Measurements from ENCODE around the gene MACIR.
A peak's percentile ranks its signal among the peaks of the same experiment; 100 is the strongest.

The MACIR gene

DNA sequence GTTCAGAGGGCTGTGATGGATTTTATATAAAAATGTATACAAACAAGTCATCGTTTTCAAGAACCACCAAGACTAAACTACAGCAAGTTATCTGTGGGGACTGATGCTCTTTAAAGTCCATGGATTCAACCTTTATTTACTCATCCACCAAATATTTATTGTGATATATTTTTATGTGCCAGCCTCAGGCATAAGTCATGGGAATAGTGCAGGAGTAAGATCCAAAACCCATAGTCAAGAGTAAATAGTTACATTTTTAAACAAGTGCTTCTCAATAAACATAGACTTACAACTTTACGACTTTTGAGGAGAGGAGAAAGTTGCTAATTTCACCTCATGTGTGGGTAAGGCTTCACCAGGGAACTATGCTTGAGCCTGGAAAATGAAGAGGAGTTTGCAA is 24.6 kb downstream of the MACIR start:
- H3K9ac ChIP-seq (ENCODE audit: low read length in 5 of 5): no peak overlapping the region
- H3K4me1 ChIP-seq (ENCODE audit: control insufficient read depth in 5 of 5, insufficient read depth in 5 of 5, low read length in 5 of 5): peaks cover 0 to 12% (median 5%) of the 10 kb centered on the region in 5 donors
- peaks cover 0 to 5% (median 0%) of the 10 kb centered on the region in 5 donors for H3K36me3 ChIP-seq (ENCODE audit: control insufficient read depth in 5 of 5, insufficient read depth in 5 of 5, low read length in 5 of 5)
- no peak overlapping the region for H3K27ac ChIP-seq (ENCODE audit: low read depth, low read length)
- no peak overlapping the region for H3K4me3 ChIP-seq (ENCODE audit: low read depth in 1 of 5, low read length in 5 of 5)
- no peaks in the 10 kb centered on the region for H3K27me3 ChIP-seq (ENCODE audit: control insufficient read depth in 5 of 5, insufficient read depth in 4 of 5, low read length in 5 of 5)
- no peaks in the 10 kb centered on the region for H3K9me3 ChIP-seq (ENCODE audit: control insufficient read depth in 5 of 5, low read length in 5 of 5)

DNA sequence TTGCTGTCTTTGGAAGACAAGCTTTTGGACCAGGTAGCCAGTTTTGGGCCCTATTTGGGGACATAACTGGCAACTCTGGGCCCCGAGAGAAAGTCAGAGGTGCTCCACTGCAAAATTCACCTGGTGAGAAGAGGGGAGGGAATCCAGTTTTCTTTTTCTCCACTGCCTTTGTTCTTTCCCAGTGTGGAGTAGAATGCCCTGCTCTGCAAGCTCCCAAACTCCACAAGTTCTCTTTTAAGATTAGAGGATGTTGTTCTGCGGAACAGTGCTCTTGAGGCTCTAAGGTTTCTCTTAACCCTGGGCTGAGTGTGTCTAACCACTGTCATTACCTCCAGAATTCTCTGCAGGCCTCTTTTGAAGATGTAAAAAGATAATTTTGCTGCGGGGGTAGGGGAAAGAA is 25.3 kb downstream of the MACIR start:
- H3K4me1 ChIP-seq (ENCODE audit: control insufficient read depth in 5 of 5, insufficient read depth in 5 of 5, low read length in 5 of 5): peaks cover 0 to 17% (median 8%) of the 10 kb centered on the region in 5 donors
- no peaks in the 10 kb centered on the region for H3K9me3 ChIP-seq (ENCODE audit: control insufficient read depth in 5 of 5, low read length in 5 of 5)
- no peaks in the 10 kb centered on the region for H3K27me3 ChIP-seq (ENCODE audit: control insufficient read depth in 5 of 5, insufficient read depth in 4 of 5, low read length in 5 of 5)
- H3K27ac ChIP-seq (ENCODE audit: low read depth, low read length): no peak overlapping the region
- no peak overlapping the region for H3K9ac ChIP-seq (ENCODE audit: low read length in 5 of 5)
- peaks cover 0 to 5% (median 0%) of the 10 kb centered on the region in 5 donors for H3K36me3 ChIP-seq (ENCODE audit: control insufficient read depth in 5 of 5, insufficient read depth in 5 of 5, low read length in 5 of 5)
- no peak overlapping the region for H3K4me3 ChIP-seq (ENCODE audit: low read depth in 1 of 5, low read length in 5 of 5)

DNA sequence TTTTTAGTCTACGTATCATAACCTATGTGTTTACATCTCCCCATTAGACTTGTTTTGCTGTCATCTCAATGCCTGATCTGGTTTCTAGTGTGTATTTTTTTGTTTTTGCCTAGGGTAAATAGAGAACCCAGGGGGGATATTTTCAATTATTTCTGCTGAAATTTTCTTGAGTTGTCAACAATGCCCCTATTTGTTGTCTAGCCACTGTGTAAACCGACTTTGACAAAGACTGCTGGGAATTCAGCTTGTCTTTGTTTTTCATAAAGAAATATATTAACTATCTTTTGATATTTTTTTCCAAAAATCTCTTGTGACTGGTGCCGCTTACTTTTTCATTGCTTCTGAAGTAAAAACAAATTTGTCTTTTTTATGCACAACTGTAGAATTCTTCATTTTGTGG is 28.1 kb downstream of the MACIR start:
- Histone ChIP-seq H3K9me3 (ENCODE audit: control insufficient read depth in 5 of 5, low read length in 5 of 5) (no peaks in the 10 kb centered on the region), H3K27ac (ENCODE audit: low read depth, low read length) (no peak overlapping the region), H3K27me3 (ENCODE audit: control insufficient read depth in 5 of 5, insufficient read depth in 4 of 5, low read length in 5 of 5) (no peaks in the 10 kb centered on the region), H3K4me3 (ENCODE audit: low read depth in 1 of 5, low read length in 5 of 5) (no peak overlapping the region), H3K4me1 (ENCODE audit: control insufficient read depth in 5 of 5, insufficient read depth in 5 of 5, low read length in 5 of 5) (peaks cover 0 to 13% (median 12%) of the 10 kb centered on the region in 5 donors), H3K36me3 (ENCODE audit: control insufficient read depth in 5 of 5, insufficient read depth in 5 of 5, low read length in 5 of 5) (no peaks in the 10 kb centered on the region), H3K9ac (ENCODE audit: low read length in 5 of 5) (no peak overlapping the region)

DNA sequence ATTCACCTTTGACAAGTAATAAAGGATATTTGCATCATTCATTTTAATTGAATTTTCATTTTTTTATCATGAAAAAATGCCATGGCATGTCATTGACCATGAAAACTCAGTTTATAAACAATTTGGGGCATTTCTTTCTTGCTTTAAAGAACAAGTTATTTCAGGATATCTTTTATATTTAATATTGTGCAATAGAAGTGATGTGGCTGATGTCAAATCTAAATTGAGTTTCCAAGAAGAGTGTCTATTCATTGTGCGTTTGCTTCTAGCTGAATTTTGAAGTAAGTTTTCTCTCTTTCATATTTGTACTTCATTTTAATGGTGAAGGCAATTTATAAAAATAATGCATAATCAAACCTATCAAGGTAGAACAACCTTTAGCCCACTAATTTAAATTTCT is 30.5 kb downstream of the MACIR start:
- no peaks in the 10 kb centered on the region for H3K9me3 ChIP-seq (ENCODE audit: control insufficient read depth in 5 of 5, low read length in 5 of 5)
- no peak overlapping the region for H3K27ac ChIP-seq (ENCODE audit: low read depth, low read length)
- no peak overlapping the region for H3K9ac ChIP-seq (ENCODE audit: low read length in 5 of 5)
- peaks cover 0 to 13% (median 12%) of the 10 kb centered on the region in 5 donors for H3K4me1 ChIP-seq (ENCODE audit: control insufficient read depth in 5 of 5, insufficient read depth in 5 of 5, low read length in 5 of 5)
- no peak overlapping the region for H3K4me3 ChIP-seq (ENCODE audit: low read depth in 1 of 5, low read length in 5 of 5)
- H3K27me3 ChIP-seq (ENCODE audit: control insufficient read depth in 5 of 5, insufficient read depth in 4 of 5, low read length in 5 of 5): no peaks in the 10 kb centered on the region
- H3K36me3 ChIP-seq (ENCODE audit: control insufficient read depth in 5 of 5, insufficient read depth in 5 of 5, low read length in 5 of 5): no peaks in the 10 kb centered on the region

- no peak overlapping the region for H3K4me3 ChIP-seq (ENCODE audit: low read depth in 1 of 5, low read length in 5 of 5)
- peak overlapping the region in 1 of 5 donors; percentile 2 for H3K9ac ChIP-seq (ENCODE audit: low read length in 5 of 5)
- no peaks in the 10 kb centered on the region for H3K27me3 ChIP-seq (ENCODE audit: control insufficient read depth in 5 of 5, insufficient read depth in 4 of 5, low read length in 5 of 5)
- H3K27ac ChIP-seq (ENCODE audit: low read depth, low read length): peak overlapping the region; percentile 12
- no peaks in the 10 kb centered on the region for H3K36me3 ChIP-seq (ENCODE audit: control insufficient read depth in 5 of 5, insufficient read depth in 5 of 5, low read length in 5 of 5)
- H3K4me1 ChIP-seq (ENCODE audit: control insufficient read depth in 5 of 5, insufficient read depth in 5 of 5, low read length in 5 of 5): peaks cover 0 to 13% (median 12%) of the 10 kb centered on the region in 5 donors
- no peaks in the 10 kb centered on the region for H3K9me3 ChIP-seq (ENCODE audit: control insufficient read depth in 5 of 5, low read length in 5 of 5)
Measured at GRCh38 chr5:103290846-103291245, 32.3 kb downstream of the MACIR start.

DNA sequence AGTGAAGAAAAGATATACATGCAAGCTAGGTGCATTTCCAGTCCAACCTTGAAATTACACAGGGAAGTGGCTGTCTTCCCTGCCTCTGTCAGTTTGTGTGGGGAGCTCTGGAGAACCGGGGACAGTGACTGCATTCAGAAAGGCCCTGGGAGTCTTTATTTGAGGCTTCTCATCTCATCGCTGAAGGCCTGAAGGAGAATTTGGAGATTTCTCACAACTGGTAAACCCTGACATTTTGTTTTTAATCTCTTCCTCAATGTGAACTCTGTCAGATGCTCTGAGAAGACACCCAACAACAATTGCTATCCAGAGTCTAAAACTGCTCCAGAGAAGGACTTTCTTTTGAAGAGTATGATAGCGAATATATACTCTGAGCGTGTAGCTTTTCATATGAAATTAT is 33.0 kb downstream of the MACIR start:
- H3K36me3 ChIP-seq (ENCODE audit: control insufficient read depth in 5 of 5, insufficient read depth in 5 of 5, low read length in 5 of 5): no peaks in the 10 kb centered on the region
- no peak overlapping the region for H3K4me3 ChIP-seq (ENCODE audit: low read depth in 1 of 5, low read length in 5 of 5)
- H3K9ac ChIP-seq (ENCODE audit: low read length in 5 of 5): no peak overlapping the region
- H3K27me3 ChIP-seq (ENCODE audit: control insufficient read depth in 5 of 5, insufficient read depth in 4 of 5, low read length in 5 of 5): no peaks in the 10 kb centered on the region
- H3K4me1 ChIP-seq (ENCODE audit: control insufficient read depth in 5 of 5, insufficient read depth in 5 of 5, low read length in 5 of 5): peaks cover 0 to 13% (median 12%) of the 10 kb centered on the region in 5 donors
- H3K27ac ChIP-seq (ENCODE audit: low read depth, low read length): no peak overlapping the region
- no peaks in the 10 kb centered on the region for H3K9me3 ChIP-seq (ENCODE audit: control insufficient read depth in 5 of 5, low read length in 5 of 5)

- Histone ChIP-seq H3K4me1 (ENCODE audit: control insufficient read depth in 5 of 5, insufficient read depth in 5 of 5, low read length in 5 of 5) (peaks cover 0 to 13% (median 12%) of the 10 kb centered on the region in 5 donors), H3K9ac (ENCODE audit: low read length in 5 of 5) (no peak overlapping the region), H3K4me3 (ENCODE audit: low read depth in 1 of 5, low read length in 5 of 5) (no peak overlapping the region), H3K27me3 (ENCODE audit: control insufficient read depth in 5 of 5, insufficient read depth in 4 of 5, low read length in 5 of 5) (no peaks in the 10 kb centered on the region), H3K9me3 (ENCODE audit: control insufficient read depth in 5 of 5, low read length in 5 of 5) (no peaks in the 10 kb centered on the region), H3K27ac (ENCODE audit: low read depth, low read length) (no peak overlapping the region), H3K36me3 (ENCODE audit: control insufficient read depth in 5 of 5, insufficient read depth in 5 of 5, low read length in 5 of 5) (no peaks in the 10 kb centered on the region)
Measured at GRCh38 chr5:103293099-103293498, 34.5 kb downstream of the MACIR start.

DNA sequence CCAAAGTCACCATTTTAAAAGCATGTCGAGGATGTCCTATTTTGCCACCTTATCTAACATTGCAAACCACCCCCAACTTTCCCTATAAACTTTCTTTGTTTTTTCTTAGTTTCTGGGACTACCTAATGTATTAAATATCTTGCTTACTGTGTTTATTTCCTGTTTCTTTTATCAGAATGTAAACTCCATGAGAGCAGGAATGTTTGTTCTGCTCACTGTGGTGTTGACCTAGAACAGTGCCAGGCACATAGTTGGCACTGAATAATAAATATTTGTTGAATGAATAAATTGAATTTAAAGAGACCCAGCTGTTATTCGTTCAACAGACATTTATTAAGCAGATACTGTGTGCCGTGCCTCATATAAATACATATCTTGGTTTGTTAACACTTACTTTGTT is 35.2 kb downstream of the MACIR start:
- Histone ChIP-seq H3K27me3 (ENCODE audit: control insufficient read depth in 5 of 5, insufficient read depth in 4 of 5, low read length in 5 of 5) (no peaks in the 10 kb centered on the region), H3K9ac (ENCODE audit: low read length in 5 of 5) (no peak overlapping the region), H3K9me3 (ENCODE audit: control insufficient read depth in 5 of 5, low read length in 5 of 5) (no peaks in the 10 kb centered on the region), H3K4me1 (ENCODE audit: control insufficient read depth in 5 of 5, insufficient read depth in 5 of 5, low read length in 5 of 5) (peaks cover 0 to 12% (median 8%) of the 10 kb centered on the region in 5 donors), H3K27ac (ENCODE audit: low read depth, low read length) (no peak overlapping the region), H3K4me3 (ENCODE audit: low read depth in 1 of 5, low read length in 5 of 5) (no peak overlapping the region), H3K36me3 (ENCODE audit: control insufficient read depth in 5 of 5, insufficient read depth in 5 of 5, low read length in 5 of 5) (no peaks in the 10 kb centered on the region)

DNA sequence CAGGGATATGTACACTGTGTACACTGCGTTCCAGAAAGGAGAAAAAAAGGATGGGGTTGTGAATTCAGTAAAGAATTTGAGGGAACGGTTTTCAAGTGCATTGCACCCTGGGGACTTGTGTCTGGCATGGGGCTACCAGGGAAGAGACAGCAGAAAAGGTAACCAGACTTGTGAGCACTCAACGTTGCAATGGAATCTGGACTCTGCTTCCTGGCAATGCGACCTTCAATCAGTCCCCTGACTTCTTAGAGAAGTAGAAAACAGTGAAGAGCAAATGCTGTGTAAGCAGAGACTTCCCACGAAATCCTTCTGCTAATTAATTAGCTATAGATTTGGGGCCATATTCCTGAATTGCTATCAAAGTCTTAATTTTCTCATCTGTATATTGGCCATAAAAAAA is 36.3 kb downstream of the MACIR start:
- Histone ChIP-seq H3K36me3 (ENCODE audit: control insufficient read depth in 5 of 5, insufficient read depth in 5 of 5, low read length in 5 of 5) (no peaks in the 10 kb centered on the region), H3K9me3 (ENCODE audit: control insufficient read depth in 5 of 5, low read length in 5 of 5) (no peaks in the 10 kb centered on the region), H3K4me1 (ENCODE audit: control insufficient read depth in 5 of 5, insufficient read depth in 5 of 5, low read length in 5 of 5) (peaks cover 0 to 12% (median 8%) of the 10 kb centered on the region in 5 donors), H3K27ac (ENCODE audit: low read depth, low read length) (no peak overlapping the region), H3K9ac (ENCODE audit: low read length in 5 of 5) (no peak overlapping the region), H3K27me3 (ENCODE audit: control insufficient read depth in 5 of 5, insufficient read depth in 4 of 5, low read length in 5 of 5) (no peaks in the 10 kb centered on the region), H3K4me3 (ENCODE audit: low read depth in 1 of 5, low read length in 5 of 5) (no peak overlapping the region)

DNA sequence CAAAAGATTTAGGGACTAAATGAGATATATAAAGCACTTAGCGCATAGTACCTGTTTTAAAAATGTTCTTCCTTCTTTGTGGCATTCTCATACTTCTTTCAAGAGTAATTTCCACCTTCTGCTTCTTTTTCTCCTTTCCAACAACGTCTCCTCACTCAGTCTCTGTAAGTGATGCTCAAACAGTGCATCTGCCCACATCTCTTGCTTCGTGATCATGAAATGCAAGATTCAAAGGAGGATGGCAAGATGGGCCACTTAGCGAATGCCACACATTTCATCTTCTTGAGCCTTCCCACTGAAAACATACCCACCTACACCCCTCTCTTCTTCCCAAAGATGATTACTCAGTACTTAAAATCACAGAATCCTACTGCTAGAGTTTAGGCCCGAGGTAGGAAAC is 36.9 kb downstream of the MACIR start:
- no peak overlapping the region for H3K4me3 ChIP-seq (ENCODE audit: low read depth in 1 of 5, low read length in 5 of 5)
- no peaks in the 10 kb centered on the region for H3K9me3 ChIP-seq (ENCODE audit: control insufficient read depth in 5 of 5, low read length in 5 of 5)
- H3K36me3 ChIP-seq (ENCODE audit: control insufficient read depth in 5 of 5, insufficient read depth in 5 of 5, low read length in 5 of 5): no peaks in the 10 kb centered on the region
- no peak overlapping the region for H3K27ac ChIP-seq (ENCODE audit: low read depth, low read length)
- peaks cover 0 to 8% (median 5%) of the 10 kb centered on the region in 5 donors for H3K4me1 ChIP-seq (ENCODE audit: control insufficient read depth in 5 of 5, insufficient read depth in 5 of 5, low read length in 5 of 5)
- no peak overlapping the region for H3K9ac ChIP-seq (ENCODE audit: low read length in 5 of 5)
- H3K27me3 ChIP-seq (ENCODE audit: control insufficient read depth in 5 of 5, insufficient read depth in 4 of 5, low read length in 5 of 5): no peaks in the 10 kb centered on the region

DNA sequence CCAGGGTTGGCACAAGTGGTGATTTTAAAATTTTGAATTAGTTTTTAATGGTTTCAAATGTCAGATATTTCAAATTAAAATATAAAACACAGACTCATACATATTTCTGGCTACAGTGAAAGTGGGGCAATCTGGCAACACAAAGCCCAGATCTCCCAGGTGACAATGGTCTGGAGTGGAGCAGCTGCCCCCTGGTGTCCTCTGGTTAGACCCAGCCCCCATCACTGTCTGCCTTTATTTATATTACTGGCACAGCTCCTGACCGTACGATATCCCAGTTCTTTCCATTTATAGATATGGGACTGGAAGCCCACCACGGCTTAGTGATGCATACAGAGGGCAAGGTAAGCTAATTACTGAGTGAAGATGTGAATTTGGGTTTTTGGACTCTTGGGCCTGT is 37.3 kb downstream of the MACIR start:
- no peak overlapping the region for H3K4me3 ChIP-seq (ENCODE audit: low read depth in 1 of 5, low read length in 5 of 5)
- no peak overlapping the region for H3K27ac ChIP-seq (ENCODE audit: low read depth, low read length)
- H3K9me3 ChIP-seq (ENCODE audit: control insufficient read depth in 5 of 5, low read length in 5 of 5): no peaks in the 10 kb centered on the region
- no peaks in the 10 kb centered on the region for H3K27me3 ChIP-seq (ENCODE audit: control insufficient read depth in 5 of 5, insufficient read depth in 4 of 5, low read length in 5 of 5)
- H3K9ac ChIP-seq (ENCODE audit: low read length in 5 of 5): no peak overlapping the region
- H3K4me1 ChIP-seq (ENCODE audit: control insufficient read depth in 5 of 5, insufficient read depth in 5 of 5, low read length in 5 of 5): peaks cover 0 to 4% (median under 1%) of the 10 kb centered on the region in 5 donors
- H3K36me3 ChIP-seq (ENCODE audit: control insufficient read depth in 5 of 5, insufficient read depth in 5 of 5, low read length in 5 of 5): no peaks in the 10 kb centered on the region
